Measurements from ENCODE around the gene SGCA.

SGCA gene

DNA sequence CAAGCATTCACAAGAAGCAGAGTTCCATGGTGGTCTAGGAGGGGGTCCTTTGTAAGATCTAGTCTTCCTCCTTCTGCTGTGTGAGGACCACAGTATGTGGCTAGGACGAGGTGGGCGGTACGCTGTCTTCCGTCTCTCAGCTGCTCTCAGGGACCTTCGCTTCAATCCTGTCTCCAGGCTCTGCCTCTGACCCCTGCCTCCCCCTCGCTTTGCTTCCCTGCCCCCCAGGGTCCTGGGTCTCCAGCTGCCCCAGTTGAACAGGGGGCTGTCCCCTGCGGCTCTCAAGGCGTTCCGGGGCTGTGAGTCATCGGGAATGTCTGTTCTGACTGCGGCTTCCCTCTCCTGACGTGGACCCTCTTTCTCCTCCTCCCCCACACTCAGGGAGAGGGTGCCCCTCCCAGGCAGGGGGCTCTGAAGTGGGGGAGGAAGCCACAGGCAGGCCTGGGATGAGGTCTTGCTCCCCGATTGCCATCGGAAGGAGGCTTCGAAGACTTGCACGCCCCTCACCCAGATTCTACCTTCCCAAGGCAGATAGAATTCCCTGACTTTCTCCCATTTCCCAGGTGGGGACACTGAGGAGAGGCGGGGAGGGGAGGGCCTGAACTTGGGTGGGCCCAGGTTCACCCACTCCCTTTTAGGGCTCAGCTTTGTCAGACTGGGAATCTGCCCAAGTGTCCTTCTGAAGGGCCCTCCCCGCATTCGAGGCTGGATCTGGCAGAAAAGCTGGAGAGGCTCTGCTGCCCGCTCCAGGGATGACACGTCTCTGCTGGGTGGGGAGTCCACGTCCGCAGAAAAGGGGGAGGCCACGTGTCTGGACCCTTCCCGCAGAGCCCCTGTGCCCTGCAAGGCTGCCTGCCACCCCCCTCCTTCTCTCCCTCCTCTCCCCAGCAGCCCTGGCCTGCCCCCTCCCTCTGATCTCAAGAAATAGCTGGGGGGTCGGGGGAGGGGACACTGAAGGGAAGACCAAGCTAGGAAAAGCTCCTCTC lies 44.7 kb downstream of the SGCA start:
- DNase-seq: no peak

DNA sequence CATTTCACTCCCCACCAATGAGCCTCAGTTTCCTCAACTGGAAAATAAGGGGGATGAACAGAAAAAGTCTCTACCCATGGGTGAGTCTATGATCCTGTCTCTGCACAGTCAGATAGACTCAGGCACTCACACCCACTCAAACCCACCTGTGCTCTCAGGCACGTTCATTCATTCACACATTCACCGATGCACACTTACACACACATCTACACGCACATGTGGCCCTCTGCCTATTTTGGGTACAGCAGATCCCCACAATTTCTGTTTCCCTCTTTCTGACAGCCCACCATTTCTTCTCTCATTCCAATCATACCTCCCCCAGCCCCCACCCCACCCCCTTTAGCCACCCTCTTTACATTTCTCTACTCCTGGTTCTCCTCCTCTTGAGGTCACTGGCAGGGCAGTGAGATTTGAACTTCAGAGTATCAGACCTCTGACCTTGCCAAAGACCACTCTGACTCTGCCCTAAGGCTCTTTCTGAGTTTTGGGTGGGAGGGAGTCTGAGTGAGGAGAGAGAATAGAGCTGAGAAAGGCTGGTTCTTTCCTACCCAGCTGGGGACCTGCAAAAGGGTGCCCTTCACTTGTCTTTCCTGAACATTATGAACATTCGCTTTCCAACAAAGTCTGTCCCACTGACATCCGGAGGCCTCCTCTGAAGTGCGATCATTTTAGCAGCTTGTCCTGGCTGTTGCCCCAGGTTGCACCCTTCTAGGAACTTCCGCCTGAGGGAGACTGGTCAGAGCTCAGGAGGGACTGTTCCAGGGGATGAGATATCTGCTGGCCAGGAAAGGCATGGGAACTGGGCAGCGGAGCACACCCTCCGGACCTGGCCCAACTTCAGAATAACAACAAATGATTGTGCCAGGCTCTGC lies 45.7 kb downstream of the SGCA start:
- DNase-seq: no peak

DNA sequence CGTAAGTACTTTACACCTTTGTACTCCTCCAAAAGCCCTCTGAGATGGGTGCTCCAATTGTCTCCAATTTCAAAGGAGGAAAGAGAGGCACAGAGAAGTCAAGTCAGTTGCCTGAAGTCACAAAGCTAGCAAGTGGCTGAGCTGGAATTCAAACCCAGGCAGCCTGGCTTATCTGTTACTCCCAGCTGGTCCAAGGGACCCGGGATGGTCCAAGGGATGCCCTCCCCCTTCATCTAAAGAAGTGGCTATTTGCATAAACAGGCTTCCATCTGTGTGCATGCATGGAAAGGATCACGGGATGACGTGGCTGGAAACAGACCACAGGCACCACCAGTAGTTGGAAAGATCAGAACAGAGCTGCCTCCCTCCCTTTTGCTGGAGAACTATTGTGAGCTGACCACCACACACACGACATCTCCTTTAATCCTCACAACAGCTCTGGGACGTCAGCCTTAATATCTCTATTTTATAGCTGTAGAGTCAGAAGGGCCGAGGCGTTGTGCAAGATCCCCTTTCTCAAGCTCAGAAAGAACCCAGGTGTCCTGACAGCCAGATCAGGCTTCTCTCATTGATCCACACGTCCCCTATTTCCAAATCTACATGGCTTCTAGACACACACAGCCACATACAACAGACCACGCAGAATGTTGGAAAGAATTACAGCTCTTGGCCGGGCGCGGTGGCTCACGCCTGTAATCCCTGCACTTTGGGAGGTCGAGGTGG lies 46.5 kb downstream of the SGCA start:
- DNase-seq: no peak

DNA sequence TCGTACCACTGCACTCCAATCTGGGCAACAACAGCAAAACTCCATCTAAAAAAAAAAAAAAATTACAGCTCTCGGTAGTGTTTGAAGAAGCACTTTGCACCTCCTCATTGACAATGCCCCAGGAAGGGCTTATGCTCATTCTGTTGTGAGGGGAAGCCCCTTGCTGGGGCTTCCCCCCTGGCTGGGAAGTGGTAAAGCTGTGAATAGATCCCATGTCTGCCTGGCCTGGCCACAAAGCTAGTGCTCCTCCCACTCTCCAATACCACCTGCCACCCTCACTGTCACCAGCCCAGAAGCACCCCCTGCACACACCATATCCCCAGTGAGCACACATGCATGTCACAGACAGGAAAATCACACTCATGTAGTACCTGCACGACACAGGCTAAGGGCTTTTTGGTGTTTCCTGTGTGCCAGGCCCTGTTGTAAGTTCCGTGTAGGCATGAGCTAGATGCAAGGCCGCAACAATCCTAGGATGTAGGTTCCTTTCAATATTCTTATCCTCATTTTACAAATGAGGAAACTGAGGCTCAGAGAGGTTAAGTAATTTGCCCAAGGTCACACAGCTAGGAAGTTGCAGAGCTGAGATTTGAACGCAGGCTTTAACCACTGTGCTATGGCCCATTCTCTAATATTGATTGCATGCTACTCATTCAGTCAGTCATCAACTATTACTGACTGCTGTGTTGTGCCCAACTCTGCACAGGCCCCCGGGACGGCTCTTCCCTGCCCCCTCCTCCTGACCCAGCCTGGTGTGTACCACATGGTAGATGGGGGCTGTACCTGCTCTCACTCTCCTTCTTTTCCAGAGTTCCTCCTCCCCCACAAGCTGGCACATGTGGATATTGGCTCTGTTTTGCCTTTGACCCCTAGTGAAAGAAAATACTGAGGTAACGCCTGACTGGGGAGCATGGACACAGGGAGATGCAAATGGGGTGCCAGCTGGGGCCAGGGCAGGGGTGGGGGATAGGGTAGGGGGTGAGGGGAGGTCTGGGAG lies 47.5 kb downstream of the SGCA start:
- no peak for DNase-seq

DNA sequence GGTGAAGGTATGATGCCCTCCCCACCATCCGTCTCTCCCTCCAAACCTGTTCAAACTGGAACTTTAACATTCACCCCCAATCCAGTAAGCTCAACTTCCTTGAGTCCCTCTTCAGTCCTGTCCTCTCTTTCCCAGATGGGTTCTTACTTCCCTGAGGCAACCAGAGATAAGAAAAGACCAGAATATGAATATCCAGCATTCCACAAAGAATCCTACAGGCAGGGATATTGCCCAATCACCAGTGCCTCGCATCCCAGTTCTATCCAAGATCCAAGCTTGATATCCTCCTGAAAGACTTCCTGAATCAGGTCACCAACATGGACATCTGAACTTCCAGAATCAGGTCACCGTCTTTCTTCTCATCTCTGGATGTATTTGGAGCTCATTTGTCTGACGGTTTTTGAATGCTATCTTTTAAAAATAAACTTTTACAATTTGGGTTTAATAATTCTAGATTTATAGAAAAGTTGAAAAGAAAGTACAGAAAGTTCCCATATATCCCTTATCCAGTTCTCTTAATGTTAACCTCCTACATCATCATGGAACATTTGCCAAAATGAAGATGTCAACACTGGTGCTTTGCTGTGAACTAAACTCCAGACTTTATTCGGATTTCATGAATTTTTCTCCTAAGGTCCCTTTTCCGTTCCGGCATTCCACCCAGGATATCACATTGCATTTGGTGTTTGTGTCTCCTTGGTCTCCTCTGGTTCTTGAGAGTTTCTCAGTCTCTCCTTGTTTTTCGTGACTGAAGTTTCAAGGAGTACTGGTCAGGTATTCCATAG lies 49.4 kb downstream of the SGCA start:
- no peak for DNase-seq

DNA sequence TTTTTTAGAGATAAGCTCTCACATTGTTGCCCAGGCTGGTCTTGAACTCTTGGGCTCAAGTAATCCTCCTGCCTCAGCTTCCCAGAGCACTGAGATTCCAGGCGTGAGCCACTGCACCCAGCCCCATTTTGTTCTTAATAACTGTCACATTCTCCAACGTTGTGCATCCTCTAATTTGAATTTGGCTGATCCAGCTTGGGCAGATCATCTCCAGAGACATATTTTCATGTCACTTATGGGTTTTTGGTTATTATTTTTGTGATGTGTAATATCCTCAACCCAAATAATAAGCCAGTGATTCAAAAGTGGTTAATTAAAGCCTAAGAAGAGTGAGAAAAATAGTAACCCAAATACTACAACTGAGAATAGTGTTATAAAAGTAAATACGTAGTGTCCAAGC lies 51.8 kb downstream of the SGCA start:
- DNase-seq: no peak

DNA sequence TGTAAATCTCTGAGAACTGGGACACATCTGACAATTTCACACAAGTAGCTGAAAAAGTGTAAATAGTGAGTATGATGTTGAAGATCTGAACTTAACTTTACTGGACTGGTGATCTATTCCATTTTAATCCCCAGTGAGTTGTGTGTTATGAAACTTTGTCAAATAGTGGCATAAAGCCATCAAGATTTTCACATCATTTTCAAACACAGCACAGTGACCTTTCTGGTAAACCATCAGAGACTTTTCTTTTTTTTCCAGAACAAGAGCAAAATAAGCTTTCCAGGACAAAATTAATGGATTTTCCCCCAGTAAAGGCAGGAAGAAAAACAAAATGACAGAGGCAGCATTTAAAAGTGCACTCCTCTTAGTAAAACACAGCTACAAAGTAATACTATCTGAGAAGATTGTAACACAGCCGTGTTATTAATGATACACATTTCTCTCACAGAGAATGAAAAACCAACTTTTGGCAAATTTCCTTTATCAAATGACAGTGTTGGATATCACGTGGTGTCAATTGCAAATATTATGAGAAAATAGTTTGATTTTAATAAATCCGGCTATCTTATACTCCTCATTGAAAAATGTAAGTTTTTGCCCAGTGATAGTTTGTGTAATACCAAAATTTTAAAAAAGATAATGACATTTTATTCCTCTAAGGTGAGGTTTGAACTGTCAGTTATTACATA lies 52.4 kb downstream of the SGCA start:
- no peak for DNase-seq

DNA sequence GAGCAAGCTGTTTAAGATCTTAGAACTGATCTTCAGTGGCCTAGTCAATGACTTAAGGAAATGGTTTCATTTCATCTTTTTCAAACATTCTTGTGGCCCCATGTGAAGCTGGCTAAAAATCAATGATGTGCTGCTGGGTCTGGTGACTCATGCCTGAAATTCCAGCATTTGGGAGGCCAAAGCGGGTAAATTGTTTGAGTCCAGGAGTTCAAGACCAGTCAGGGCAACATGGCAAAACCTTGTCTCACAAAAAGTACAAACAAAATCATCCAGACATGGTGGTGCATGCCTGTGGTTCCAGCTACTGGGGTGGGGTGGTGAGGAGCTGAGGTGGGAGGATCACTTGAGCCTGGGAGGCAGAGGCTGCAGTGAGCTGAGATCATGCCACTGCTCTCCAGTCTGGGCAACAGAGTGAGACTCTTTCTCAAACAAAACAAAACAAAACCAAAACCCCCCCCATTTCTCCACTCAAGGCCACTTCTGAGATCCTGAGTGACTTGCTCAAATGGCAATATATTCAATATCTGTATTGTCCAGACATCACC lies 53.0 kb downstream of the SGCA start:
- no peak for DNase-seq

DNA sequence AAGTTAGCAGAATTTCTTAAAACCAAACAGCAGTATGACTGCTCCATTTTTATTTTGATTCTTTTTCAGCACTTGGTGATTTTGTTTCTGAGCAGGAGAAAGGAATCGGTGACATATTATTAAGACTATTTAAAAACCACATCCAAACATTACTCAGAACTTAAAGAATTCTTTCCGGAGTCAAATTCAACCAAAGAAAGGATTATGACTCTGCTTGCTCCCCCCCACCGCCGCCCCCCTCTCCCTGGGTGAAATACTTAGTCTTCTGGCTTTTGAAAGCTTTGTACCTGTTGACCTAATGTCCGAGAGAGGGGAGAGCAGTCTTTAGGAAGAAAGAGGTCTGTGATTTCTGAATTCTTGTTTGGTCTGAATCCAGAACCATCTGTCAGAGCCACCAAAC lies 53.5 kb downstream of the SGCA start:
- no peak for DNase-seq

DNA sequence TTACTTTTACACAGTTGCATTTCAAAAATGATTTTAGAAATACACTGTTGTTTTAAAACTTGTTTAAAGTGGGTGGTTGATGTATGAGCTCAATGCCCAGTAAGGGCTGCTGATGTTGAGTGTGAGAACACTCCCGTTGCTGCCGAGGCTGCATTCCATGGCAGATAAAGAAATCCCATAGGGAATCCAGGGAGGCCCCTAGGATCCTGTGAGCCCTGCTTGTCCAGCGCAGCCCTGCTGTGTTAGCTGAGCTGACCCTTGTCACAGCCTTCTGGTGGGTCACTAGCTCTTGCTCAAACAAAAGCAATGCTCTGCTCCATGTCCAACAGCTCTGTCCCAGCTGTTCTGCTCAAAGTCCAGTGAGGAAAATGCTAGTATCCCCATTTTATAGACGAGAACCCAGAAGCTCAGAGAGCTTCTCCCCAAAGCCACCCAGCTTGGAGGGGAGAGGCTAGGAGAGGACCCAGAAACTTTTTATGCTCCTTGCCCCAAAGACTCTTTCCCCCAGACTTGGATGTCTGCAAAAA lies 54.2 kb downstream of the SGCA start:
- no peak for DNase-seq

DNA sequence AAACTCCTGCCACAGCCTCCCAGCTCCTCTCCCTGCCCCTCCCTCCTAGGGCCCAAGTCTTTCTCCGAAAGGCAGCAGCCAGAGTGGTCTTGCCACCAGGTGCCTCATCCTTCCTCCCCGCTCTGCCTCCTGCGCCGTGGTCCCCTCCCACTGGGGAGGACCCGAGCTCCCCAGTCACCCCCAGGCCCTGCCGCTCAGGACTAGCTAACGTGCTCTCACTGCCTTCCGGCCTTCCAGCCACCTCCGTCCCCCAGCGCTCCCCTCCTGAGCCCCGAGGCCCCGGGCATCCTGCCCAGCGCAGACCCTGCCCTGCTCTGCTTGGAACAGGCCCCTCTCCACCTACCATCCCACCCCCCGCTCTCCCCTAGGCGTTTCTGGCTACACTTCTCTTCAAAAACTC lies 55.0 kb downstream of the SGCA start:
- DNase-seq: no peak

DNA sequence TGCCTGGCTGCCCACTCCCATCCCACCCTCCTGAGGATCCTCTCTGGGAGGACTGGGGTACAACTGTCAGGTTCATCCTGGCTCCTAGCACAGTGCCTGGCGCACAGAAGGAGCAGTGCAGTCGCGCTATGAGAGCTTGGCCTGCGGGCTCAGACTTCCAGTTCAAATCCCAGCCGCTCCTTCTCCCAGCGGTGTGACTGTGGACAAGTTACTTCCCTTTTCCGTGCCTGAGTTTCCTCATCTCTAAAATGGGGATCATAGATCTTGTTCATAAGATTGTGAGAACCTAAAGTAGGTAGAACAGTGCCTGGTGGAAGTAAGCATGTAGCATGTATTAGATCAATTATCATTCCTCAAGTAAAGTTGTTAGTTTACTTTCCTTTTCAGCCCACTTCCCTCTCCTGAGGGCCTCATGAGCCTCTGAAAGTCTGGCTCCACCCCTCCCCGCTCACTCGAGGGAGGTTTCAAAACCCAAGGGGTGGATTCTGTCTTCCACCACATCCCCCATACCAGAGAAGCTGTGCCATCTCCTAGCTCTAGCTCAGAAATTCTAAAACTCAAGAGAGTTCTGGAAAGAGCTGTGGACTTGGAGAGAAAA lies 55.6 kb downstream of the SGCA start:
- no peak for DNase-seq

DNA sequence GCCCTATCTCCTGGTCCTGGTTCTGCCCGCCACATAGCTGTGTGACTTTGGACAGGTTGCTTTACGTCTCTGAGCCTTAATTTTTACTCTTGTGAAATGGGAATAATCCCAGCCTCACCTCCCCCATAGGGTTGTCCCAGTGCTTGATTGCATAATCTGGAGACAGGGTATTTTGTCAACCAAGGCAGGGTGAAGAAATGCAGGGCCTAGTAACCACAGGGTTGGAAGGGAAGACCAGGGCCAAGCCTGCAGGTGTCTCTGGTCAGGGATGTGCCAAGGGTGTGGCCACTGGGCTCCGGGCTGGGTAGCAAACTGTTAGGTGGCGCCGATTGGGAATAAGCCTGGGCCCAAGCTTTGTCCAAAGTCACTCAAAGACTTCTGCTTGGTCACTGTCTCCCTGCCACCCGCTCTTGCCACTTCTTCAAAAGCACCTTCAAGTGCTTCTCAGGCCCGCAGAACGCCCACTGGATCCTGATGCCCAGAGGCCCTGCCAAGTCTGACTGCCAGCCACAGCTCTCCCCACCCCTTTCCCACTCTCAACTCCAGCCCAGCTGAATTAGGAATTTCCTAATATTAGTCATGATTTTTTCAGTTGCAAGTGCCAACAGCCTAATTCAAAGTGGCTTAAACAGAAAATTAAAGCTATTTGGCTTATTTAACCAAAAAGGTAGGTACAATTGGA lies 56.2 kb downstream of the SGCA start:
- no peak for DNase-seq

DNA sequence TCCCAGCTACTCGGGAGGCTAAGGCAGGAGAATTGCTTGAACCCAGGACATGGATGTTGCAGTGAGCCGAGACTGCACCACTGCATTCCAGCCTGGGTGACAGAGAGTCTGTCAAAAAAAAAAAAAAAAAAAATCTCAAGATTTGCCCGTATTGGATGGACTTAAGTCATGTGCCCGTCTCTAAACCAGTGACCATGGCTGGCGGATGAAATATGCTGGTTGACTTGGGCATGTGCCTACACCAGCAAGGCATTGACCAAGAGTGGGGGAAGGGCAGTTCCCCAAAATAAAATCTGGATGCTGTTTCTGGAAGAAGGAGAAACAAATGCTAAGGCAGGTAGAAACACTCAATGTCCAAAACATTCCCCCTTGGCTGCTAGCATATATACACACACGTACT lies 57.1 kb downstream of the SGCA start:
- DNase-seq: no peak

Data from NCI-H1436 treated with DMSO at 0.1 percent for 48 hours (cell line).